HFF-Myc (cell line): ENCODE results near the gene INSM2.

Experiments
- DNase-seq: peaks from one replicate; pipeline ENCODE4 v3.0.0-alpha.2; 2011; ENCODE audit warnings: low read depth; ENCODE audit errors: extremely low read depth
- H3K4me3 ChIP-seq: replicated peaks from 2 replicates; pipeline ENCODE4 v1.5.1; 2011; ENCODE audit warnings: low read depth, mild to moderate bottlenecking, control low read depth, low read length
- TF ChIP-seq, protein P1 (sequence below): IDR thresholded peaks from 2 replicates; pipeline ENCODE4 v1.5.1; 2012; ENCODE audit warnings: mild to moderate bottlenecking, low read depth, low read length, control low read depth; ENCODE audit errors: missing control alignments

INSM2 gene

DNA sequence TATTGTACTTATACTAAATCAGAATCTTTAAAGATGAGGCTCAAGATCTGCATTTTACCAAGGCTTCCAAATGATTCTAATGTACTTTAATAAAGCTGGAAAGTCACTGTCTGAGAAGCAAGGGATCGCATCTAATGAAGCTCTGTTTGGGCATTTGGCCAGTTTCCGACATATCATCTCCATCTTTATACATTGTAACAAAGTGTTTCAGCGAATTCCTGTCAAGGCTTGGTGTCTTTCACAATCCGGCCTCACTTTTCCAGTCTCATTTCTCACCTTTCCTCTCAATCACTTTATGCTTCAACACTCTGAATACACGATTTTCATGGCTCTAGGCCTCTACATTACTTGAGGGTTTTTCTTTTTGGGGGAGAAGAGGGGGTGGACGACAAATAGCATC is 27.5 kb upstream of the INSM2 start:
- TF ChIP-seq, protein P1, sequence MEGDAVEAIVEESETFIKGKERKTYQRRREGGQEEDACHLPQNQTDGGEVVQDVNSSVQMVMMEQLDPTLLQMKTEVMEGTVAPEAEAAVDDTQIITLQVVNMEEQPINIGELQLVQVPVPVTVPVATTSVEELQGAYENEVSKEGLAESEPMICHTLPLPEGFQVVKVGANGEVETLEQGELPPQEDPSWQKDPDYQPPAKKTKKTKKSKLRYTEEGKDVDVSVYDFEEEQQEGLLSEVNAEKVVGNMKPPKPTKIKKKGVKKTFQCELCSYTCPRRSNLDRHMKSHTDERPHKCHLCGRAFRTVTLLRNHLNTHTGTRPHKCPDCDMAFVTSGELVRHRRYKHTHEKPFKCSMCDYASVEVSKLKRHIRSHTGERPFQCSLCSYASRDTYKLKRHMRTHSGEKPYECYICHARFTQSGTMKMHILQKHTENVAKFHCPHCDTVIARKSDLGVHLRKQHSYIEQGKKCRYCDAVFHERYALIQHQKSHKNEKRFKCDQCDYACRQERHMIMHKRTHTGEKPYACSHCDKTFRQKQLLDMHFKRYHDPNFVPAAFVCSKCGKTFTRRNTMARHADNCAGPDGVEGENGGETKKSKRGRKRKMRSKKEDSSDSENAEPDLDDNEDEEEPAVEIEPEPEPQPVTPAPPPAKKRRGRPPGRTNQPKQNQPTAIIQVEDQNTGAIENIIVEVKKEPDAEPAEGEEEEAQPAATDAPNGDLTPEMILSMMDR, result no peak
- DNase-seq, result no peak
- H3K4me3 ChIP-seq, result no peak overlapping the region

DNA sequence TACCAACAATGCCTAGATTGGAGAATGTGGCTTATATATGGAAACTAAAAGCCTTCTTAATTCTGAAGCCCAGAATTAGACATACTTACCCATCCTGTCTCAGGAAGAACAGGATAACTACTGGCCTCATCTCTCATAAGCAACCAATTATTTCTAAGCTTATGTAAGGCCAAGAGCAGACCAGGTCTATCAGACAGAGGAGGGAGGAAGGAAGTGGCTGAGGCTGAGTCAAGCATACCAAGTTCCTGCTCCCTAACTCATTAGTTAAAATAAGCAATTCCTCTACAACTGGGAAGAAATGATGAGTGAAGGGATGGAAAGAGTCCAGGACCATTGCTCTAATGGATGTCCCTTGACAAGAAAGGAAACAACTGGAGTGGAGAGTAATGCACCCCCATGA is 27.0 kb upstream of the INSM2 start:
- TF ChIP-seq, protein P1, result no peak
- H3K4me3 ChIP-seq, result no peak overlapping the region
- no peak for DNase-seq

DNA sequence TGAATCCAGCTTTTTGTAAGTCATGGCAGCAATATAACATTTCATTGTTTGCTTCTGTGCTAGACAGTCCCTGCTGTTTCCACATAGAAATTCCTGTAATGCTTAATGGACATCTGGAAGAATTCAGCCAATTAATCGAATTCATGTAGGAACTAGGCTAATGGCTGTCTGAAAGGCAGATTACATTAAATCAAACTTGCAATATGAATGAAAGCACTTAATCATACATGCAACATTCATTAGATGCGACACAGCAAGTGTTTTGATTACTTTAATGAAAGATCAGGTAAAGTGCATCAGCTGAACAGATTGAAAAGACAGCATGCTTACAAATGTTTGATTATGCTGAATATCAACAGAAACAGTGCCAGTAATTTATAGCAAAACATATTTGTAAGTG is 24.1 kb upstream of the INSM2 start:
- TF ChIP-seq, protein P1, result no peak
- H3K4me3 ChIP-seq, result no peak overlapping the region

DNA sequence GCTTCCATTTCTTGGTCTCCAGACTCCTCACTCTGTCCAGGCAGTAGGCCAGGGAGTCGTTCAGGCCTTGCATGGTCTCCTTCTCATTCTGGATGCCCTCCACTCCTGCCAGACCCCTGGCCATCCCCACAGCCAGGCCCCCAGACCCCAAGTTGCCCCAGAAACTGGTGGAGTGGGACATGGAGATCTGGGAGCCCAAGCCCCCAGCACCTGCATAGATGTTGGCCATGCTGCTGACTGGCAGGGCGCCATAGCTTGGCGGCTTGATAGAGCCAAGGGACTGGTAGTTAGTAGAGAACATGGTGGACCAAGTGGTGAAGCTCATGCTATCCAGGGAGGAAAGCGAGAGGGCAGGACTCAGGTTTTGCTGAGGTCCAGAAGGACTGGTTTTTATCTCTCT is 21.2 kb upstream of the INSM2 start:
- TF ChIP-seq, protein P1, result no peak
- no peak for DNase-seq
- no peak overlapping the region for H3K4me3 ChIP-seq

More for the DNA sequence above, 24.1 kb upstream of the INSM2 start:
- no peak for DNase-seq

DNA sequence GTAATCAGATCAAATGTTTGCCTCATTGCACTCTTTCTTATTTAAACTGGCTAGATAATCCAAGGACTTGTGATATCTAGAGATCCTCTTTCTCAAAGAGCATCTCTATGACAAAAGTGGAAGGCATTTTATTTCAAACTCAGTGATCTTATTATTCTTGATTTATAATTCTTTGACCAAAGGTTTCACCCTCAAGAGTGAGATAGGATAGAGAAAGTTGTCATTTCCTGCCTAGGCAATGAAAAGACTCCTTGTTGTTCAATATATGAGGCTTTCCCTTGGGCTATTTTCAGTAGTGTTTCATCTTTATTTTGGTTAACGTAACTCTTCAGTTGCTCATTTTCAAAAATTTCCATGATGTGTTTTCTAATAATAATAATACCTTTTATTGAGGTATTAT is 18.0 kb upstream of the INSM2 start:
- DNase-seq, result no peak
- TF ChIP-seq, protein P1, result no peak
- H3K4me3 ChIP-seq, result no peak overlapping the region

DNA sequence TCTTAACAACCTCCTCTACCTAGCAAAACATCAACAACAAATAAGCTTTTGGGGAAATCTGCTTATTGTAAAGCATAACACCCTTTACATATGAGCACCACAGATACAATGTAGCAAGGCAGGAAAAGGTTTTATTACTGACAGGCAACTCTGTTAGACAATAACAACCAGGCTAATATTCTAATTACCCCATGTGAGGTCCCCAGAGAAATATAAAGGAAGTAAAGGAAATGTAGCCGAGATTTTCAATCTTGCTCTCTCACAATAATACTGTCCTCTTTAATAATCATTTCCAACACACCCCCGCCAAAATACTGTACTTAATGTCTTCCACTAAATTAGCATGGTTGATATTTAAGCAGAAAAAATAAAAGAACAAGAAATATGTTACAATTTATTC is 14.0 kb upstream of the INSM2 start:
- H3K4me3 ChIP-seq, result no peak overlapping the region
- TF ChIP-seq, protein P1, result no peak
- no peak for DNase-seq

DNA sequence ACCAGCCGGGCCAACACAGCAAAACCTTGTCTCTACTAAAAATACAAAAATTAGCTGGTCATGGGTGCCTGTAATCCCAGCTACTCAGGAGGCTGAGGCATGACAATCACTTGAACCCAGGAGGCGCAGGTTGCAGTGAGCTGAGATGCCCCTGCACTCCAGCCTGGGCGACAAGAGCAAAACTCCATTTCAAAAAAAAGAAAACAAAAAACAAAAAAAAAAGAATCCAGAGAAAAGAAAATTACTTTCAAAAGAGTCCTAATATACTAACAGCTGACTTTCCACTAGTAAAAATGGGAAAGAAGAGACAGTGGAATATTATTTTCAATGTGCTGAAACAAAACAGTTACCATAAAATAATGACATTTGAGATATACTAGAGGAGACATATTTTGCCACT is 8.3 kb upstream of the INSM2 start:
- H3K4me3 ChIP-seq, result no peak overlapping the region
- TF ChIP-seq, protein P1, result no peak
- DNase-seq, result no peak
